HG03558 (cell line): ENCODE data around the gene QPCT.
A peak's percentile ranks its signal among the peaks of the same experiment; 100 is the strongest.
"Not testable (repeated sequence)": the region's sequence is repeated elsewhere in the genome, so short reads cannot be mapped to it uniquely, and the experiment has no call there.

ENCODE experiments used
- ATAC-seq: cut with Tn5 transposase; IDR thresholded peaks from one replicate; pipeline ENCODE4 v1.9.1; 2021; ENCODE audit warnings: moderate number of reproducible peaks; ENCODE audit not compliant: unreplicated experiment; ENCODE audit errors: extremely low read depth

QPCT gene

GRCh38 chr2:37388074-37388473 lies 43.6 kb downstream of the QPCT start:
- no peak for ATAC-seq

GRCh38 chr2:37389395-37389794 lies 45.0 kb downstream of the QPCT start:
- no peak for ATAC-seq

GRCh38 chr2:37389989-37390765 lies 45.7 kb downstream of the QPCT start:
- peak; percentile 85 for ATAC-seq

DNA sequence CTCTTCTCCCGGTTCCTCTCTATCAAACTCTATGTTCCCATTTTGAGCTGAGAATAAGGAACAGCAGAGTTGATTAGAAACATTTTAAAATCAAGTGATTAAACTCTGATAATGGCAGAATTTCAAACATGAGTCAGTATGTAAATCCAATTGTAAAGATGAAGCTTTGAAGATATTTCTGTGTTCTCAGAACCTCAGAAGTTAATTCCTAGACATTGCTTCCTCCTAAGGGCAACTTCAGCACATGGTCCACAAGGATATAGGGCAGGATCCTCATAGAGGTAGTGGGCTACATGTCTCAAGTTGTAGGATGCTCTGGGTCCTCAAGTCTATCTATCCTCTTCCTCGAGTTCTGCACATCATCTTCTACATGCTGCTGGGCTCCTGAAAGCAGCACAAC lies 46.3 kb downstream of the QPCT start:
- ATAC-seq: no peak

DNA sequence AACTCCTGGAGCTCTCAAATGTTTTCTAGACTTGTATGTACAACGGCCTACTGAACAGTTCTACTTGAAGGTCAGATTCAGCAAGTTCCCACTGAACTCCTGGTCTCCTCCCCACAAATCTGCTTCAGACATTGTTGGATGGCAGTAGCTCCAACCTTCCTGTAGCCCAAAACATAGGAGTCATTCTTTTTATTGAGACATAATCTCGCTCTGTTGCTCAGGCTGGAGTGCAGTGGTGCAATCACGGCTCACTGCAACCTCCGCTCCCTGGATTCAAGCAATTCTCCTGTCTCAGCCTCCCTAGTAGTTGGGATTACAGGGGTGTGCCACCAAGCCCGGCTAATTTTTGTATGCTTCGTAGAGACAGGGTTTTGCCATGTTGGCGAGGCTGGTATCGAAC lies 47.3 kb downstream of the QPCT start:
- ATAC-seq: no peak

- no peak for ATAC-seq
These were observed 48.0 kb downstream of the QPCT start for GRCh38 chr2:37392428-37392827.

- ATAC-seq: no peak
These were observed 49.8 kb downstream of the QPCT start for GRCh38 chr2:37394263-37394662.

GRCh38 chr2:37394796-37395555 lies 50.5 kb downstream of the QPCT start:
- no peak for ATAC-seq

- no peak for ATAC-seq
These were observed 52.6 kb downstream of the QPCT start for GRCh38 chr2:37396890-37397565.

GRCh38 chr2:37398990-37399389 lies 54.6 kb downstream of the QPCT start:
- ATAC-seq: no peak

DNA sequence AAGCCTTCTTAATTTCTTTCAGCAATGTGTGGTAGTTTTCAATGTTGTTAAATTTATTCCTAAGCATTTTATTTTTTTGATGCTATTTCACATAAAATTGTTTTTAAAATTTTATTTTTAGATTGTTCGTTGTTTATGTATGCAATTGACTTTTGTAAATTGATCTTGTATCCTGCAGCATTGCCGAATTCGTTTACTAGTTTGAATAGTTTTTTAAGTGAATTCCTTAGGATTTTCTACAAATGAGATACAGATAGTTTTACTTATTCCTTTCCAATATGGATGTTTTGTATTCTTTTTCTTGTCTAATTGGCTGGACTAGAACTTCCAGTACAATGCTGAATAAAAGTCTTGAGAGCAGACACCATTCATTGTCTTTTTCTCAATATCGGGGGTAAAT lies 55.6 kb downstream of the QPCT start:
- ATAC-seq: no peak

DNA sequence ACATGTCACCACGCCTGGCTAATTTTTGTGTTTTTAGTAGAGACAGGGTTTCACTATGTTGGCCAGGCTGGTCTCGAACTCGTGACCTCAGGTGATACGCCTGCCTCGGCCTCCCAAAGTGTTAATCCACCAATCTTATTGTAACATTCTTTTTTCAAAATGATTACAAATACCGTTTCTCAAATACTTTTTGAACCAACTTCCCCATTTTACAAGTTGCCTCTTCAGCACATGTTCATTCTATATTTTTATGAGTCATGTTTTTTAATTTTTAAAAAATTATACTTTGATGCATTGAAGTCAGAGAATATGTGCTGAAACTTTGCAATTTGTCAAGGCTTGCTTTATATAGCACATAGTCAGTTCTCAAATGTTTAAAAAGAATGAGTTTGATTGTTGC lies 58.2 kb downstream of the QPCT start:
- ATAC-seq: no peak

DNA sequence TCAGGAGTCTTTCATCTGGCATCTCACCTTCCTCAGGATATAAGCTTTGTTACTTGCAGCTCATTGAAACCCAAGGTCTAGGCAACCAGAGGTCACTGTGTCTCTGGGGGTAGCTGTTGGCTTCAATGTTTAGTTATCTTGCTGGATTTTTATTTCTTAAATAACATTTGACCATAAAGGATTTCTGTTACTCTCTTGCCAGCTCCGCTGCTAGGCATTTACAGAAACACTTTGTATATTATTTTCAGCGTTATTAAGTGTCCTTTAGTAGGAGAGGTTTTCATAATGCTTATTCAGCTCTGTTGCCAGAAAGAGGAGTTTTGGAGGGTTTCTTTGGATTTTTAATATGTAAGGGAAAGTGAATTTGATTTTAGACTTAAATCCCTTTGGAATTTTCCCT lies 61.4 kb downstream of the QPCT start:
- ATAC-seq: no peak

DNA sequence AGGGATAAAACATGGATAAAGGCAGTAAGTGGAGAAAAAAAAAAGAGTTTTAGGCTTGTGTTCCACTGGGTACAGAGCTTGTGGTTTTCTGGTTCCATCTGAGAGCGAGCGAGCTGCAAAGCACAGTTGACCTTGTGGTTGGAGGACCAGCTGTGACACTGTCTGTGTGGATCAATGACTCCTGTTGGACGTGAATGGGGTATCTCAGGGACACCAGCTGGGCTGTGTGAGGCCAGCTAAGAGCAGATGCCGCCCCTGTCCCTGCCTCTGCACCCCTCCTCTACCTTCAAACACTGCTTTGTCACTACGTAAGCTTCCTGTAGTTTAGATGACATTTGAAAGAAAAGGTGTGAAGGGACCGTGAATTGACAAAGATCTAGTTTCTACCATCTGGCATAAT lies 67.8 kb downstream of the QPCT start:
- ATAC-seq: no peak

- ATAC-seq: not testable (repeated sequence)
These were observed 69.6 kb downstream of the QPCT start for GRCh38 chr2:37413911-37414469.

DNA sequence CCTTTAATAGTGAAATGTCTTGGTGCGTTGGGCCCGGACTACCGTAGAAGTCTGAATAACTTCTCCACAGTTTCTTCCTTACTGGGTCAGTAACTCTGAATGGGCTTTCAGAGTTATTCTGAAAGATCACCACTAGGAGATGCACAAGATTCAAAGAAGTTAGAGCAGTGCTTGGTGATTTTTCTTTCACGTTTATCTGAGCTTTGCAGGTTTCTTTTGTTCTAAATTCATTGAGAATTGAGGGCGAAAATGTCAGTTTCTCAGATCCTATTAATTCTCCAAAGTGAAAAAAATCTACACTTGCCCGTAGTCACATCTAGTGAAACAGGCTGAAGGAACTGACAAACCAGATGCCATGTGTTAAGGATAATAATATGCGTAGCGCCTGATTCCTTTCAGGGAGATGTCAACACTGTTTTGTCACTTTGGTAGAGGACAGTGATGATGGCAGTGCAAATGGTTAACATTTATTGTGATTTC lies 70.1 kb downstream of the QPCT start:
- ATAC-seq: no peak

DNA sequence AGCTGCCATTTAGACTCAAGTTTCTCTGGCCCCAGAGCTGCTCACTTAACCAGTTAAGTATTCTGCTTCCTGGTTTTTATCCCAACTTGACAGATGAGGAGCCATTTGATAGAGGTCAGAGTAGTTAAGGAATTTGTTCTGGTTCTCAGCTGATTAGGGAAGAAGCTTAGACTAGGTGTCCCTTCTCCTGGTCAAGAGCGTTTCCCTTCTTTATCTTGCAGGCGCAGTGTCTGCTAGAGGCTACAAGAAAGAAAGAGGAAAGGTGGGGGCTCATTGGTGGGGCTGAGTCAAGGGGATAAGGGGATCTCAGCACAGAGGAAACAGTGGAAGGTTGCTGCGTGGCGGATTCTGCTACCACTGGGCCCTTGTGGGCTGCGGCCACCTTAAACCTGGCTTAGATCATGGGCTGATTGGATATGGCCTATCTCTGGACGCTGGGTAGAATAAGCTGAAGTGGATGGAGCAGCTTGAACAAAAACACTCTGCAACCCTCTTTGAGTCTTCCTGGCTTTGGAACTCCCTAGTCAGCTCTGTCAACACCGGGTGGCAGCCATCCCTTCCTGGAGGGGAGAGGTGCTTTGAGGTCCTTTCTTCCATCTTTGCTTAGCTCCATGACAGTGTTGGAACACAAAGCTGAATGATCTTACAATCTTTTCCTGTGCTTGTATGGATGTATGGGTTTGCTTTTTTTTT lies 70.8 kb downstream of the QPCT start:
- no peak for ATAC-seq

DNA sequence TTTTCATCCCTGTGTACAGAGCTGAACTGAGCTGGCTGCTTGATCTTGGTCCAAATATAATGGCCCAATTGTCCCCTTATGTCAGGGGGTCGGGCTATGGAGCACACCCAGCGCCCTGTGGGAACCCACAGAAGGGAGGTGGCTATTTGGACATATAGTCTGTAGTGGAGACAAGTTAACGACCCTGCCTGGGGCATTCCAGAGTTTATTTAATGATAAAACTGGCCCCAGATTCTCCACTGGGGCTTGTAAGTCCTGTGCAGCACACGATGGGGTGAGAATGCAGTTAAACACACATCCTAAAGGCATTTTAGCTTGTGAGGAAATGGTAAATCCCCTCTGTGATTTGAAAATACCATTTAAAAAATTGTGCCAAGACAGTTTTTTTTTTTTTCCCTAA lies 72.9 kb downstream of the QPCT start:
- no peak for ATAC-seq

GRCh38 chr2:37418956-37419355 lies 74.5 kb downstream of the QPCT start:
- ATAC-seq: no peak

GRCh38 chr2:37421686-37422085 lies 77.3 kb downstream of the QPCT start:
- no peak for ATAC-seq
